Kidney (tissue), 14 donors: ENCODE measurements around the gene ANKMY1. TPM values are rescaled to one million over a fixed set of nuclear protein-coding genes. Genes with fewer than 3 reads are reported as not detected.

Experiments used
- DNase-seq, 5 donors: peaks; one replicate each; pipeline ENCODE4 v3.0.0-alpha.2; 2013 to 2020
- FAIRE-seq: peaks from 2 replicates; lab custom pipeline; 2012; peaks lifted over from hg19 to GRCh38; lab: Jason Lieb, UNC
- H3K27ac ChIP-seq, 2 donors: one replicate each; pipeline ENCODE4 v1.7.0; 2013; ENCODE audit warnings: low read depth in 2 of 2, low read length in 2 of 2, inconsistent platforms in 1 of 2
- H3K27me3 ChIP-seq: one replicate; pipeline ENCODE4 v1.7.1; 2013; ENCODE audit warnings: low read length, inconsistent platforms; ENCODE audit not compliant: control insufficient read depth, insufficient read depth
- H3K36me3 ChIP-seq, 3 donors: one replicate each; pipeline versions ENCODE4 v1.7.0 to v1.7.1; 2013; ENCODE audit warnings: low read length in 3 of 3, control low read depth in 1 of 3, inconsistent platforms in 1 of 3; ENCODE audit not compliant: insufficient read depth in 3 of 3, control insufficient read depth in 2 of 3
- H3K4me1 ChIP-seq, 3 donors: one replicate each; pipeline versions ENCODE4 v1.7.0 to v1.7.1; 2013; ENCODE audit warnings: low read length in 3 of 3, inconsistent platforms in 1 of 3, low read depth in 1 of 3; ENCODE audit not compliant: control insufficient read depth in 2 of 3, insufficient read depth in 2 of 3
- H3K4me3 ChIP-seq, 3 donors: one replicate each; pipeline versions ENCODE4 v1.7.0 to v1.8.1; 2013; ENCODE audit warnings: low read length in 3 of 3, control low read depth in 1 of 3, inconsistent platforms in 1 of 3
- H3K9ac ChIP-seq, 3 donors: one replicate each; pipeline versions ENCODE4 v1.7.0 to v1.7.1; 2013; ENCODE audit warnings: low read length in 3 of 3, control low read depth in 1 of 3, inconsistent platforms in 1 of 3
- H3K9me3 ChIP-seq, 3 donors: one replicate each; pipeline versions ENCODE4 v1.7.0 to v1.7.1; 2013; ENCODE audit warnings: low read length in 3 of 3, control low read depth in 1 of 3, inconsistent platforms in 1 of 3; ENCODE audit not compliant: control insufficient read depth in 2 of 3, insufficient read depth in 1 of 3
- intact Hi-C: fragments of 100-400 bp; cut with DNase I; formaldehyde crosslinking; loops from one replicate; pipeline ENCODE4 v1.11.1; 2022
- polyA plus RNA-seq: library from polyadenylated mRNA; stranded (reverse); fragments of 350-450 nt; fragmentation: Illumina TruSeq; extraction: RNeasy Lipid Tissue Mini Kit (QIAGEN cat#74804); gene quantifications from one replicate; pipeline ENCODE4 v1.2.3, GENCODE V29; 2014; ENCODE audit warnings: low read depth, low replicate concordance; ENCODE audit not compliant: insufficient read depth
- total RNA-seq: library from RNA; stranded (reverse); fragmentation: NEBNext Ultra II Directional; extraction: Animal tissue kit (Norgen Biotek cat#: 25700); gene quantifications from one replicate; pipeline ENCODE4 v1.2.1, GENCODE V29; 2021
- TF ChIP-seq, protein P1 (sequence below): IDR thresholded peaks from 3 replicates; pipeline ENCODE4 v1.5.1; 2012; ENCODE audit warnings: mild to moderate bottlenecking, moderate library complexity, borderline replicate concordance; ENCODE audit not compliant: insufficient read depth; ENCODE audit errors: extremely low read depth
- donor health status: control.
- donor health status: control.
- donor health status: control.
- donor health status: control.
- donor health status: control.
- donor health status: DM: yes; HTN: yes; CAD: no.
- donor health status: Normal renal cell carcinoma (clear cell type).

The ANKMY1 gene
- total and polyA plus RNA-seq, 2 donors from 2014 or later = 3.0 to 22.1 TPM

GRCh38 chr2:240558236-240558761 is 511 bp upstream of the ANKMY1 start:
- no peaks in the 10 kb centered on the region for H3K27me3 ChIP-seq
- TF ChIP-seq, protein P1, sequence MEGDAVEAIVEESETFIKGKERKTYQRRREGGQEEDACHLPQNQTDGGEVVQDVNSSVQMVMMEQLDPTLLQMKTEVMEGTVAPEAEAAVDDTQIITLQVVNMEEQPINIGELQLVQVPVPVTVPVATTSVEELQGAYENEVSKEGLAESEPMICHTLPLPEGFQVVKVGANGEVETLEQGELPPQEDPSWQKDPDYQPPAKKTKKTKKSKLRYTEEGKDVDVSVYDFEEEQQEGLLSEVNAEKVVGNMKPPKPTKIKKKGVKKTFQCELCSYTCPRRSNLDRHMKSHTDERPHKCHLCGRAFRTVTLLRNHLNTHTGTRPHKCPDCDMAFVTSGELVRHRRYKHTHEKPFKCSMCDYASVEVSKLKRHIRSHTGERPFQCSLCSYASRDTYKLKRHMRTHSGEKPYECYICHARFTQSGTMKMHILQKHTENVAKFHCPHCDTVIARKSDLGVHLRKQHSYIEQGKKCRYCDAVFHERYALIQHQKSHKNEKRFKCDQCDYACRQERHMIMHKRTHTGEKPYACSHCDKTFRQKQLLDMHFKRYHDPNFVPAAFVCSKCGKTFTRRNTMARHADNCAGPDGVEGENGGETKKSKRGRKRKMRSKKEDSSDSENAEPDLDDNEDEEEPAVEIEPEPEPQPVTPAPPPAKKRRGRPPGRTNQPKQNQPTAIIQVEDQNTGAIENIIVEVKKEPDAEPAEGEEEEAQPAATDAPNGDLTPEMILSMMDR = no peak
- no peak overlapping the region for H3K27ac ChIP-seq
- DNase-seq = no peak
- FAIRE-seq = no peak
- H3K4me1 ChIP-seq = peaks cover 0 to 20% (median 9%) of the 10 kb centered on the region in 3 donors
- intact Hi-C loops = no loop called here
- no peak overlapping the region for H3K9ac ChIP-seq
- H3K36me3 ChIP-seq = no peaks in the 10 kb centered on the region
- H3K4me3 ChIP-seq = no peak overlapping the region
- no peaks in the 10 kb centered on the region for H3K9me3 ChIP-seq

DNA sequence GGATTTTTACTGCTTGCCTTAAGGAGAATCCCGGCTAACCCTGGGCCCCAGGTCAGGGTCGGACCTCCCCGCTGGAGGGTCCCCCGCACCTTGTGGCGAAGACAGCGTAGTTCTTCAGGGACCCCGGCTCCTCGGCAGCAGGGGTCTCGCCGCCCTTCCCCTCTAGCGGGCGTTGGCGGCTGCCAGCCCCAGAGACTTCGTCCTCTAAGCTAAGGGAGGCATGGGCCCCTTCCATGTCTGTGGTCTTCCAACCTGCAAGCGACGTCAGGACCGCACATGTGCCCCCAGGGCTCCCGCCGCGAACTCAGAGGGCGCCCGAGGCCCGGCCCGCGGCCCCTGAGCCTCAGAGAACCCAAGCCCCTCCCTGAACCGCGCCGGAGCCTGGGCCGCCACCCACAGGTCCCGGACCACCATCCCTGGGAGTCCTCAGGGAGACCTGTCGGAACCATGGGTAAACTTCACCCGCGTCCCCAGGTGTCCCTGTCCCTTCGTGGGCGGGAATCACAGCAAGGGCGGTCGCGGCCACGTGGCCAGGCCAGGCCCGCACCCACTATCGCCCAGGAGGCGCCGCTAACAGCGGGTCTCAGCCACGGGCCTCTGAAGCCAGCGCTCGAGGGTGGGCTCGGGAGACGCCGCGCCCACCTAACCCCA is 562 bp downstream of the ANKMY1 start:
- Histone ChIP-seq H3K36me3 (no peaks in the 10 kb centered on the region), H3K4me3 (peak overlapping the region in 1 of 3 donors; percentile 10), H3K9me3 (no peaks in the 10 kb centered on the region), H3K4me1 (peaks cover 0 to 20% (median 9%) of the 10 kb centered on the region in 3 donors), H3K9ac (no peak overlapping the region), H3K27me3 (no peaks in the 10 kb centered on the region), H3K27ac (no peak overlapping the region)
- DNase-seq (peak in 2 of 5 donors; percentile 79 to 82), FAIRE-seq (no peak)
- intact Hi-C loops = no loop called here
- TF ChIP-seq, protein P1 = no peak

DNA sequence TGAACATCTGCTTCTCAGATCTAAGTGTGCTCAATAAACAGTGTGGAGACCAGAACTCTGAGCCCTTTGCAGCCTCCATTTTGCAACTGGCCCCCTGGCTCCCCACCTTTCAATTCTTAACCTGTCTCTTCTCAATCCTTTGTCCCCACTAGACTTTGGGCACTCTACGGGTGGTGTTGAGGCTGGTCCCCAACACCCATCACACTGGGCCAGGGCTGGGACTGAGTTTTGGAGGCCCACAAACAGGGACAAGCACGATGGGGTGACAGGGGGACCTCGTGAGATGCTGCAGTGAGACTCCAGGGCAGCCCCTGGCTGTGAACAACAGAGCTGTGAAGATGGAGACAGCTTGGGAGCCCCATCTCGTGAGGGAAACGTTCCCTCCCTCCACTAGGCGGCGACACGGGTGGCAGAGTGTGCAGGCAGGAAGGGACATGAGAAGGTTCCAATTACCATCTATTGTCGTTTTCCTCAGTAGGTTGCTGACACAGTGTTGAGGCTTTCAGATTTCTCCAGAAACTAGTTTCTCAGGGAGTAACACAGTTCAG is 1.2 kb downstream of the ANKMY1 start:
- H3K4me1 ChIP-seq = peaks cover 0 to 20% (median 9%) of the 10 kb centered on the region in 3 donors
- TF ChIP-seq, protein P1 = peak; percentile 20
- H3K4me3 ChIP-seq = no peak overlapping the region
- FAIRE-seq (no peak), DNase-seq (peak in 4 of 5 donors; percentile 80 to 89 (median 82))
- H3K36me3 ChIP-seq = no peaks in the 10 kb centered on the region
- H3K9ac ChIP-seq = no peak overlapping the region
- H3K27ac ChIP-seq = no peak overlapping the region
- no peaks in the 10 kb centered on the region for H3K27me3 ChIP-seq
- intact Hi-C loops = no loop called here
- H3K9me3 ChIP-seq = no peaks in the 10 kb centered on the region
